ENCODE data around the gene PMEL.

PMEL gene

DNA sequence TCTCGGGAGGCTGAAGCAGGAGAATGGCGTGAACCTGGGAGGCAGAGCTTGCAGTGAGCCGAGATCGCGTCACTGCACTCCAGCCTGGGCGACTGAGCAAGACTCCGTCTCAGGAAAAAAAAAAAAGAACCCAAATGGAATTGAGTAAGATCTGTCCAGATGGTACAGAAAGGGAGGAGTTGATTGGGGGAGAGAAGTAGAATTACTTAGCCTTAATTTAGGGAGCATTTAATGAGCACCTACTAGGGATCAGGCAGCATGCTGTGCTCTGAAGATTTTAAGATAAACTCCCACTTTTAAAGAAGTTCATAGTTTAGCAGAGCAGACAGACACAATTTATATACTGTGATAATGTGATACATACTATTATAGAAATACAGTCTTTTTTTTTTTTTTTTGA, 12.6 kb upstream of the PMEL start:
- Mint-ChIP-seq H3K4me1 (peaks cover 14% of the 10 kb centered on the region), H3K27me3 (ENCODE audit: low read depth) (peaks cover 3% of the 10 kb centered on the region), H3K27ac (no peak overlapping the region), H3K36me3 (ENCODE audit: low read depth) (peaks cover 59% of the 10 kb centered on the region), H3K9me3 (no peaks in the 10 kb centered on the region), H3K4me3 (no peak overlapping the region)
- TF ChIP-seq, protein P1, sequence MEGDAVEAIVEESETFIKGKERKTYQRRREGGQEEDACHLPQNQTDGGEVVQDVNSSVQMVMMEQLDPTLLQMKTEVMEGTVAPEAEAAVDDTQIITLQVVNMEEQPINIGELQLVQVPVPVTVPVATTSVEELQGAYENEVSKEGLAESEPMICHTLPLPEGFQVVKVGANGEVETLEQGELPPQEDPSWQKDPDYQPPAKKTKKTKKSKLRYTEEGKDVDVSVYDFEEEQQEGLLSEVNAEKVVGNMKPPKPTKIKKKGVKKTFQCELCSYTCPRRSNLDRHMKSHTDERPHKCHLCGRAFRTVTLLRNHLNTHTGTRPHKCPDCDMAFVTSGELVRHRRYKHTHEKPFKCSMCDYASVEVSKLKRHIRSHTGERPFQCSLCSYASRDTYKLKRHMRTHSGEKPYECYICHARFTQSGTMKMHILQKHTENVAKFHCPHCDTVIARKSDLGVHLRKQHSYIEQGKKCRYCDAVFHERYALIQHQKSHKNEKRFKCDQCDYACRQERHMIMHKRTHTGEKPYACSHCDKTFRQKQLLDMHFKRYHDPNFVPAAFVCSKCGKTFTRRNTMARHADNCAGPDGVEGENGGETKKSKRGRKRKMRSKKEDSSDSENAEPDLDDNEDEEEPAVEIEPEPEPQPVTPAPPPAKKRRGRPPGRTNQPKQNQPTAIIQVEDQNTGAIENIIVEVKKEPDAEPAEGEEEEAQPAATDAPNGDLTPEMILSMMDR (IDR thresholded peaks at IDR 0.05; ENCODE audit: unreplicated experiment in 3 of 3): no peak

DNA sequence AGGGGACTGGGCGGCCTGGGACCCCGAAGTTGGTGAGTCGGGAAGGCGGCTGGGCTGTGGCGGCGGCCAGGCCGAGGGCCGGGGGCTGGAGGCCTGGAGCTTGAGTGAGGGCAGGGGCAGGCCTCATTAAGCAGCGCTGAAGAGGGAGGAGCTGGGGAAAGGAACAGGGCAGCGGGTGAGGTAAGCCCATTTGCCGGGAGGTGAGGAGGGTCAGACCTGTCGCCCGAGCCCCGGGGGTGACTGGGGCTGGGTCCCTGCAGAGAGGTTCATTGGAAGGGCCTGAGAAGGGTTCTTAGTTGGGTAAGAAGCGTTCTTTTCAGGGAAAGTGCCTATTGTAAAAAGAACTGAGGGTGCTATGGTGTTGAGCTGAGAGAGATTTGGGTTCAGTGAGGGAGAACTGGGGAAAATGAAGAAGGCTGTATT, 8.5 kb upstream of the PMEL start:
- Mint-ChIP-seq H3K36me3 (ENCODE audit: low read depth) (peaks cover 38% of the 10 kb centered on the region), H3K4me3 (no peak overlapping the region), H3K27ac (no peak overlapping the region), H3K4me1 (peaks cover 12% of the 10 kb centered on the region), H3K27me3 (ENCODE audit: low read depth) (no peaks in the 10 kb centered on the region), H3K9me3 (no peaks in the 10 kb centered on the region)
- TF ChIP-seq, protein P1 (IDR thresholded peaks at IDR 0.05; ENCODE audit: unreplicated experiment in 3 of 3): no peak

DNA sequence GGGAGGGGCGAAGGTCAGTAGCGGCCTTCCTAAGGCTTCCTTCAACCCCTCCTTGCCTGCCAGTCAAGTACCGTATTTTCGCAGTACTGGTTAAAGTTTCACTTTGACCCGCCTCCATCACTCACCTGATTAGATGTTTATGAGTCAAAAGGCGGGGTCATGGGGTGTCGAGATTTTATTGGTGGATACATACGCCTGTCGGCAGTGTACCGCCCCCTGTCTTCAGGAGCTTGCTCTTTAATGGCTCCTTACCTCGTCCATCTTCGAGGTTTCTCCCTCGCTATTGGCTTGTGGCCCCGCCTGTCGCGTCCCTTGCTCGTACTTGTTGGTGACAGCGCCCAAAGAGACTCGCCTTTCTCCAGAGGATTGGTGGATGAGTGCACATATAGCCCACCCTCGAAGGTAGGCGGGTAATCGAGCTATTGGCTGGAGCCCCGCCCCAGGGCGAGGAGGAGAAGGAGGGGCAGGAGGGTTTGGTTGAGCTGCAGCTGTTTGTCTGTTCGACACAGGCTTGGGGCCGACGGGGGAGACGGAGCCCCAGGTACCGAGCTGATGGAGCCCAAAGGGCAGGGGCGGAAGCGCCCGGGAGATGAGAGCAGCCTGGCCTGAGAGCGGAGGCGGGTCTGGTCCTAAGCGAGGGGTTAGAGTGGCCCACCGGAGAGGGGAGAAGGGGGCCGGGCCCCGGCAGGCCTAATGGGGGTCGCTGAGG, 7.9 kb upstream of the PMEL start, which contains the start of gene RAB5B:
TSS of gene RAB5B (plus strand) at position 480 of the 709 bp plus-strand sequence. CDS start 12,883 bp downstream, outside the sequence.
- H3K4me3 Mint-ChIP-seq: no peak within 1 kb of the TSS
- peaks cover 7% of the 10 kb centered on the region for H3K4me1 Mint-ChIP-seq

DNA sequence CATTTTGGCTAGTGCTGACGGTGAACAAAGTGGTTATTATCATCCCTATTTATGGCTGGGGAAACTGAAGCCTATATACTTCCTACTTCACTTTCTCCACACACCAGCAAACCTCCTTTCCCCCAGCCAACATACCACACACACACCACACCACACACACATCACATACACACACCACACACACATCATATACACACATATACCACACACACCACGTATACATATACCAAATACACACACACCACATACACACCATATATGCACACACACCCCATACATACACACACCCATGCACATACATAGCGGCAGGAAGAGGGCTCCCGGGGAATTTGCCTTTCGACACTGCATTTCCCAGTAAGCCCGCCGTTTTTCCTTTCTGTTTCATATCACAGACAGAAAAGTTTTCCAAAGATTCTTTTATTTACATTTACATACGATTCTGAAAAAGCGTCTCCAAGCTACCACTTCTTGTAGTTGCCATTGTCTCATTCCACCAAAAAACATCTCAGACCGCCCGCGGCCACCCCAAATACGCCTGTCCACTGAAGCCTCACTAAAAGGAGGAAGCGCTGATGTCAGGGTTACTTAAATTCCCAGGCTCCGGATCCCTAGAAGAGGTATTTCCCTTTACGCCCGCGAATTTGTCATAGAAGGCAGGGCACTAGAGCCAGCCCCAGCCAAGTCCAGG, 7.2 kb upstream of the PMEL start:
- TF ChIP-seq, protein P1 (IDR thresholded peaks at IDR 0.05; ENCODE audit: unreplicated experiment in 3 of 3): no peak
- Mint-ChIP-seq H3K27me3 (ENCODE audit: low read depth) (no peaks in the 10 kb centered on the region), H3K4me3 (no peak overlapping the region), H3K36me3 (ENCODE audit: low read depth) (peaks cover 26% of the 10 kb centered on the region), H3K27ac (no peak overlapping the region), H3K4me1 (peaks cover 11% of the 10 kb centered on the region), H3K9me3 (no peaks in the 10 kb centered on the region)

More for the DNA sequence above, 7.9 kb upstream of the PMEL start, which contains the start of gene RAB5B:
- Mint-ChIP-seq H3K27me3 (ENCODE audit: low read depth) (no peaks in the 10 kb centered on the region), H3K9me3 (no peaks in the 10 kb centered on the region), H3K27ac (no peak within 1 kb of the TSS), H3K36me3 (ENCODE audit: low read depth) (peaks cover 32% of the 10 kb centered on the region)
- TF ChIP-seq, protein P1 (IDR thresholded peaks at IDR 0.05; ENCODE audit: unreplicated experiment in 3 of 3): no peak

DNA sequence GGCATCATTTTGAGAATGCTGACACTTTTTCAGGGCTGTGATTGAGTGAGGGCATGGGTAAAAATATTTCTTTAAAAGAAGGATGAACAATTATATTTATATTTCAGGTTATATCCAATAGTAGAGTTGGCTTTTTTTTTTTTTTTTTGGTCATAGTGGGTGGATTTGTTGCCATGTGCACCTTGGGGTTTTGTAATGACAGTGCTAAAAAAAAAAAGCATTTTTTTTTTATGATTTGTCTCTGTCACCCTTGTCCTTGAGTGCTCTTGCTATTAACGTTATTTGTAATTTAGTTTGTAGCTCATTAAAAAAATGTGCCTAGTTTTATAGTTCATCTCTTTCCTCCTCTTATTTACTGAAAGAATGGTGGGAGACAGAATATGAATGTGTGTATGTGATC, 6.6 kb upstream of the PMEL start:
- H3K36me3 Mint-ChIP-seq (ENCODE audit: low read depth): peaks cover 22% of the 10 kb centered on the region
- peaks cover 17% of the 10 kb centered on the region for H3K4me1 Mint-ChIP-seq
- H3K27ac Mint-ChIP-seq: no peak overlapping the region
- peak overlapping the region in 2 of 3 experiments; percentile 54 to 68 for H3K4me3 Mint-ChIP-seq
- no peaks in the 10 kb centered on the region for H3K9me3 Mint-ChIP-seq
- TF ChIP-seq, protein P1 (IDR thresholded peaks at IDR 0.05; ENCODE audit: unreplicated experiment in 3 of 3): no peak
- no peaks in the 10 kb centered on the region for H3K27me3 Mint-ChIP-seq (ENCODE audit: low read depth)

All from nephron (organoid).